DND-41 (cell line): Measurements from ENCODE around the gene CTAGE8.
"Not testable (repeated sequence)": the region's sequence is repeated elsewhere in the genome, so short reads cannot be mapped to it uniquely, and the experiment has no call there.

Experiments
- EZH2 ChIP-seq: IDR thresholded peaks from 3 replicates; pipeline ENCODE4 v1.6.1; 2012; ENCODE audit warnings: borderline replicate concordance, low read depth, mild to moderate bottlenecking, moderate library complexity, low read length, inconsistent platforms; ENCODE audit not compliant: severe bottlenecking
- TF ChIP-seq, protein P1 (sequence below): IDR thresholded peaks from 2 replicates; pipeline ENCODE4 v1.5.1; 2012; ENCODE audit warnings: borderline replicate concordance, low read length, moderate library complexity, mild to moderate bottlenecking; ENCODE audit not compliant: poor library complexity, severe bottlenecking; ENCODE audit errors: extremely low read depth

GRCh38 chr7:144238530-144239082, 30.5 kb downstream of the CTAGE8 start:
- TF ChIP-seq, protein P1, sequence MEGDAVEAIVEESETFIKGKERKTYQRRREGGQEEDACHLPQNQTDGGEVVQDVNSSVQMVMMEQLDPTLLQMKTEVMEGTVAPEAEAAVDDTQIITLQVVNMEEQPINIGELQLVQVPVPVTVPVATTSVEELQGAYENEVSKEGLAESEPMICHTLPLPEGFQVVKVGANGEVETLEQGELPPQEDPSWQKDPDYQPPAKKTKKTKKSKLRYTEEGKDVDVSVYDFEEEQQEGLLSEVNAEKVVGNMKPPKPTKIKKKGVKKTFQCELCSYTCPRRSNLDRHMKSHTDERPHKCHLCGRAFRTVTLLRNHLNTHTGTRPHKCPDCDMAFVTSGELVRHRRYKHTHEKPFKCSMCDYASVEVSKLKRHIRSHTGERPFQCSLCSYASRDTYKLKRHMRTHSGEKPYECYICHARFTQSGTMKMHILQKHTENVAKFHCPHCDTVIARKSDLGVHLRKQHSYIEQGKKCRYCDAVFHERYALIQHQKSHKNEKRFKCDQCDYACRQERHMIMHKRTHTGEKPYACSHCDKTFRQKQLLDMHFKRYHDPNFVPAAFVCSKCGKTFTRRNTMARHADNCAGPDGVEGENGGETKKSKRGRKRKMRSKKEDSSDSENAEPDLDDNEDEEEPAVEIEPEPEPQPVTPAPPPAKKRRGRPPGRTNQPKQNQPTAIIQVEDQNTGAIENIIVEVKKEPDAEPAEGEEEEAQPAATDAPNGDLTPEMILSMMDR: not testable (repeated sequence)
- not testable (repeated sequence) for TF ChIP-seq EZH2
